ENCODE measurements around the gene NCAPD3. TPM values are rescaled to one million over a fixed set of nuclear protein-coding genes. Genes with fewer than 3 reads are reported as not detected.

NCAPD3 gene
- total RNA-seq, 1 donor from 2014 or later: 17.2 TPM

DNA sequence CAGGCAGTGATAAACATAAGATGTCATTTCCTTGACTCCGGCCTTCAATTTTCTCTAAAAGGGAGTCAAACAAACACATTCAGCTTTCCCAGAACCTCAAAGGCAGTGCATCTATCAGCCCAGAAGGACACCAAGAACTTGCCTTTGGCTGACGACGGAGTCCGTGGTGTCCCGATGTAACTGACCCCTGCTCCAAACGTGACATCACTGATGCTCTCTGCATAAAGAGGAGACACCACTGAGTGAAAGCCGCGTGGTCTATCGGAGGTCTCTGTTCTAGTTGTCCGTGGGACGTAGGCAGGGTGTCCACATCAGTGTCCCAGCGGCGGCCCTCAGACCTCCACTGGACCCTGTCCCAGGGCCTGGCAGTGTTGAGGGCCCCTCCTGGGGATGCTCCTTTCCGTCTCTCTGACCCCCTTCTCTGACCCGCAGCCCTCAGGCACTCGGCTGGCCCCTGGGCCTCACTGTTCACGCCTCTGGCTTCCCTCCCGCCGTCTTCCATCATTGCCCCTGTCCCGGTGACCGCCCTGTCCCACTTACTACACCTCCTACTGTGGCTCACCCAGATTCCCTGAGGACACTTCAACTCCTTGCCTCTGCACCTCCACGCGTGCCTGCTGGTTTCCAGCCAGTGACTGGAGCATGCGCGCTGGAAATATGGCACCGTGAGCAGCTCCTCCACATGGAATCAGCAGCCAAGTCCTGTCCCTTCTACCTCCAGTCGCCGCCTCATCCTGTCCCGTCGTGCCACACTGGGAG lies 70.4 kb downstream of the NCAPD3 start:
- no peak overlapping the region for H3K27ac ChIP-seq (replicated peaks)
- no peak overlapping the region for H3K4me3 ChIP-seq
- TF ChIP-seq, protein P1, sequence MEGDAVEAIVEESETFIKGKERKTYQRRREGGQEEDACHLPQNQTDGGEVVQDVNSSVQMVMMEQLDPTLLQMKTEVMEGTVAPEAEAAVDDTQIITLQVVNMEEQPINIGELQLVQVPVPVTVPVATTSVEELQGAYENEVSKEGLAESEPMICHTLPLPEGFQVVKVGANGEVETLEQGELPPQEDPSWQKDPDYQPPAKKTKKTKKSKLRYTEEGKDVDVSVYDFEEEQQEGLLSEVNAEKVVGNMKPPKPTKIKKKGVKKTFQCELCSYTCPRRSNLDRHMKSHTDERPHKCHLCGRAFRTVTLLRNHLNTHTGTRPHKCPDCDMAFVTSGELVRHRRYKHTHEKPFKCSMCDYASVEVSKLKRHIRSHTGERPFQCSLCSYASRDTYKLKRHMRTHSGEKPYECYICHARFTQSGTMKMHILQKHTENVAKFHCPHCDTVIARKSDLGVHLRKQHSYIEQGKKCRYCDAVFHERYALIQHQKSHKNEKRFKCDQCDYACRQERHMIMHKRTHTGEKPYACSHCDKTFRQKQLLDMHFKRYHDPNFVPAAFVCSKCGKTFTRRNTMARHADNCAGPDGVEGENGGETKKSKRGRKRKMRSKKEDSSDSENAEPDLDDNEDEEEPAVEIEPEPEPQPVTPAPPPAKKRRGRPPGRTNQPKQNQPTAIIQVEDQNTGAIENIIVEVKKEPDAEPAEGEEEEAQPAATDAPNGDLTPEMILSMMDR (IDR thresholded peaks at IDR 0.05; ENCODE audit: borderline replicate concordance): no peak
- intact Hi-C loops (cut with micrococcal nuclease): no loop called here
- no peaks in the 10 kb centered on the region for H3K27me3 ChIP-seq (ENCODE audit: low read depth)
- no peak for DNase-seq
- H3K4me1 ChIP-seq: no peaks in the 10 kb centered on the region
- no peaks in the 10 kb centered on the region for H3K9me3 ChIP-seq (replicated peaks)
- H3K36me3 ChIP-seq: peaks cover 75% of the 10 kb centered on the region

DNA sequence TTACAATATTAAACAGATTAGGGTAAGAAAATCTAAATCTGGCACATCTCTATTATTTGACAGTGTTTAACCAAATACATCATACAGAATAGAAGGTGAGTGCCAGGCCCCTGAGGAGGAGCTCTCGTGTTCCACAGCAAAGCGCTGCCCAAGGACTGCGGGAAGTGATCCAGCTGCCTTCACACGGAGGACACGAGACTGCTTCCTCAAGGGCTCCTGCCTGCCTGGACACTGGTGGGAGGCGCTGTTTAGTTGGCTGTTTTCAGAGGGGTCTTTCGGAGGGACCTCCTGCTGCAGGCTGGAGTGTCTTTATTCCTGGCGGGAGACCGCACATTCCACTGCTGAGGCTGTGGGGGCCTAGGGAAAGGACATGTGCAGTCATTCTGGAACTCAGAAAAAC lies 71.1 kb downstream of the NCAPD3 start:
- Histone ChIP-seq H3K9me3 (replicated peaks) (no peaks in the 10 kb centered on the region), H3K27ac (replicated peaks) (no peak overlapping the region), H3K4me3 (no peak overlapping the region), H3K27me3 (ENCODE audit: low read depth) (no peaks in the 10 kb centered on the region), H3K36me3 (peaks cover 68% of the 10 kb centered on the region), H3K4me1 (no peaks in the 10 kb centered on the region)
- intact Hi-C loops (cut with micrococcal nuclease): no loop called here
- no peak for DNase-seq
- TF ChIP-seq, protein P1 (IDR thresholded peaks at IDR 0.05; ENCODE audit: borderline replicate concordance): no peak

GRCh38 chr11:134151083-134151747 lies 72.6 kb downstream of the NCAPD3 start:
- Histone ChIP-seq H3K27ac (replicated peaks) (no peak overlapping the region), H3K27me3 (ENCODE audit: low read depth) (no peaks in the 10 kb centered on the region), H3K9me3 (replicated peaks) (no peaks in the 10 kb centered on the region), H3K4me3 (no peak overlapping the region), H3K36me3 (peaks cover 59% of the 10 kb centered on the region), H3K4me1 (no peaks in the 10 kb centered on the region)
- no peak for DNase-seq
- intact Hi-C loops (cut with micrococcal nuclease): no loop called here
- TF ChIP-seq, protein P1 (IDR thresholded peaks at IDR 0.05; ENCODE audit: borderline replicate concordance): no peak

- no peaks in the 10 kb centered on the region for H3K9me3 ChIP-seq (replicated peaks)
- H3K4me1 ChIP-seq: no peaks in the 10 kb centered on the region
- TF ChIP-seq, protein P1 (IDR thresholded peaks at IDR 0.05; ENCODE audit: borderline replicate concordance): no peak
- no peak for DNase-seq
- H3K27me3 ChIP-seq (ENCODE audit: low read depth): no peaks in the 10 kb centered on the region
- peaks cover 57% of the 10 kb centered on the region for H3K36me3 ChIP-seq
- H3K4me3 ChIP-seq: no peak overlapping the region
- no peak overlapping the region for H3K27ac ChIP-seq (replicated peaks)
- intact Hi-C loops (cut with micrococcal nuclease): no loop called here
These were observed 73.4 kb downstream of the NCAPD3 start for GRCh38 chr11:134150195-134150903.

GRCh38 chr11:134149371-134149770 lies 74.4 kb downstream of the NCAPD3 start:
- TF ChIP-seq, protein P1 (IDR thresholded peaks at IDR 0.05; ENCODE audit: borderline replicate concordance): no peak
- H3K9me3 ChIP-seq (replicated peaks): no peaks in the 10 kb centered on the region
- H3K27ac ChIP-seq (replicated peaks): no peak overlapping the region
- no peaks in the 10 kb centered on the region for H3K4me1 ChIP-seq
- H3K36me3 ChIP-seq: peaks cover 59% of the 10 kb centered on the region
- H3K4me3 ChIP-seq: no peak overlapping the region
- no peak for DNase-seq
- intact Hi-C loops (cut with micrococcal nuclease): no loop called here
- no peaks in the 10 kb centered on the region for H3K27me3 ChIP-seq (ENCODE audit: low read depth)
